ENCODE results near the gene LY6G6F.

LY6G6F gene

DNA sequence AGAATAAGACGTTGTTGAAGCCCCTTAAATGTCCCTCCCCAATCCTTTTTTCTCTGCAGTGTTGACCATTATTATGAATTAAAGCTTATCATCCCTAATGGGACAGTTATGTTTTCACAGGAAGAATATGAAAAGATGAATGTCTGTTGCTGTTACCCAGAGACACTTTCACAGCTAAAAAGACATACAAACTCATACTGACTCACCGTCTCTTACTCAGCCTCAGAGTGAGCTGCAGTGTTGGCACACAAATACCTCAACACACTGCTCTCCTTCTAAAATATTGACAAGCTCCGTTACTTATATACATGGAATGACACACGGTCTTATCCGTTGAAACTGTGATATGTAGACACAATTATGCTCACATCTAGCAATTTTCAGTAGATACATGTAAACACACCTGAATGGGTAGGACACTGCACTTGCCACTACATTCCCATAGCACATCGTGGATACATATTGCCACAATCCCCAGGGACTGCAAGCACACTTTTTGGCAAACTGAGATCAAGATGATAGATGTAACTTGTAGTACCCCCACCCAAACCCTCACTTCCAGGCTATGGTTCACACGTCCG lies 46.2 kb downstream of the LY6G6F start:
- H3K9ac ChIP-seq (ENCODE audit: low read length in 5 of 5): no peak overlapping the region
- no peaks in the 10 kb centered on the region for H3K9me3 ChIP-seq (ENCODE audit: control insufficient read depth in 5 of 5, low read length in 5 of 5)
- peaks cover 0 to 3% (median under 1%) of the 10 kb centered on the region in 5 donors for H3K4me1 ChIP-seq (ENCODE audit: control insufficient read depth in 5 of 5, insufficient read depth in 5 of 5, low read length in 5 of 5)
- no peaks in the 10 kb centered on the region for H3K27me3 ChIP-seq (ENCODE audit: control insufficient read depth in 5 of 5, insufficient read depth in 4 of 5, low read length in 5 of 5)
- H3K36me3 ChIP-seq (ENCODE audit: control insufficient read depth in 5 of 5, insufficient read depth in 5 of 5, low read length in 5 of 5): no peaks in the 10 kb centered on the region
- H3K27ac ChIP-seq (ENCODE audit: low read depth, low read length): no peak overlapping the region
- H3K4me3 ChIP-seq (ENCODE audit: low read depth in 1 of 5, low read length in 5 of 5): no peak overlapping the region

DNA sequence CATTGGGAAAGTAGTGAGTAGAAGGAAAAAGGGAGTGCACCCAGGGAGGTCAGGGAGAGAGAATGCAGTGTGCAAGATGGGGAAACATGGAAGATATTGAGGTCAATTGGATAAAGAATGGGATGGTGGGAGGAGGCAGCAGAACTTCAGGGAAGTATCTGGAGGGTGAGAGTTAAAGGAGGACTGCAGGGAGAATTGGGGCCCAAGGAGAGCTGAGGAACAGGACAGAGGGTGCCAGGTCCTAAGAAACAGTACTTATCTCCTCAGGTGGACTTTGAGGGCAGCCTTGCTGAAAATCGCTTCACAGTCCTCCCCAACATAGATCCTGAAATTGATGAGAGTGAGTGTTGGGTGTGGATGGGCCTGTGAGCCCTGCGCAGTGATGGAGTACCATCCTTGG lies 51.6 kb downstream of the LY6G6F start:
- no peak overlapping the region for H3K9ac ChIP-seq (ENCODE audit: low read length in 5 of 5)
- peaks cover 0 to 4% (median 2%) of the 10 kb centered on the region in 5 donors for H3K4me1 ChIP-seq (ENCODE audit: control insufficient read depth in 5 of 5, insufficient read depth in 5 of 5, low read length in 5 of 5)
- H3K27me3 ChIP-seq (ENCODE audit: control insufficient read depth in 5 of 5, insufficient read depth in 4 of 5, low read length in 5 of 5): no peaks in the 10 kb centered on the region
- H3K27ac ChIP-seq (ENCODE audit: low read depth, low read length): no peak overlapping the region
- H3K36me3 ChIP-seq (ENCODE audit: control insufficient read depth in 5 of 5, insufficient read depth in 5 of 5, low read length in 5 of 5): peaks cover 3 to 37% (median 12%) of the 10 kb centered on the region in 5 donors
- H3K9me3 ChIP-seq (ENCODE audit: control insufficient read depth in 5 of 5, low read length in 5 of 5): no peaks in the 10 kb centered on the region
- H3K4me3 ChIP-seq (ENCODE audit: low read depth in 1 of 5, low read length in 5 of 5): no peak overlapping the region

All from subcutaneous abdominal adipose tissue (tissue), 5 donors.